ENCODE measurements around the gene SLC25A1.

DNA sequence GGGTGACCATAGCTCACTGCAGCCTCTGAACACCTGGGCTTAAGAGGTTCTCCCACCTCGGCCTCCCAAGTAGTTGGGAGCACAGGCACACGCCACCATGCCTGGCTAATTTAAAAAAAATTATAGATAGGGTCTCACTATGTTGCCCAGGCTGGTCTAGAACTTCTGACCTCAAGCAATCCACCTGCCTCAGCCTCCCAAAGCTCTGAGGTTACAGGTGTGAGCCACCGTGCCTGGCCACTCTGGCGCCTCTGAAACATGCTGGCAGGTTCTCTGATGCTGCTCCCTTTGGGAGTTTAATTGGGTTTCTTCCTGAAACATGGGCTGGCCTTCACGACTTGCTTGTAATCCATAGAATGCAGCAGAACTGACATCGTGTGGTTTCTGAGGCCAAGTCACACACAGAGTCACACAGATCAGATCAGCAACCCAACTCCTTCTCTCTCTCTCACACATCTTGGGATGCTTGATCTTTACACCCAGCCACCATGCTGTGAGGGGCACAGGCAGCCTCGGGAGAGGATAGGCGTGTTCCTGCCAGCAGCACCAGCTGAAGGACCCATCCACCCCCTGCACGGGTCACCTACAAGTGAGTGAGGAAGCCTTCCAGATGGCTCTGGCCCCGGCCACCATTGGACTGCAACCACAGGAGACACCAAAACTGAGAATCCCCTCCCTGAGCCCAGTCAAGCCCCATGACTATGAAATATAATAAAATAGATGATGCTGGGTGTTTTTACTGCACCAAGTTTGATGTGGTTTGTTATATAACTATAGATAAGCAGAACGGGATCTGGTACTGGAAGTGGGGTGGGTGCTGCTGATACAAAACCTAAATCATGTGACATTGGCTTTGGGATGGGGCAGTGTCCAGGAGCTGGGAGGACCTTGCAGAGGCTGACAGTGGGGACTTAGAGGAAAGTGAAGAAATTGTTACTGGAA is 25.3 kb downstream of the SLC25A1 start:
- TF ChIP-seq, protein P1, sequence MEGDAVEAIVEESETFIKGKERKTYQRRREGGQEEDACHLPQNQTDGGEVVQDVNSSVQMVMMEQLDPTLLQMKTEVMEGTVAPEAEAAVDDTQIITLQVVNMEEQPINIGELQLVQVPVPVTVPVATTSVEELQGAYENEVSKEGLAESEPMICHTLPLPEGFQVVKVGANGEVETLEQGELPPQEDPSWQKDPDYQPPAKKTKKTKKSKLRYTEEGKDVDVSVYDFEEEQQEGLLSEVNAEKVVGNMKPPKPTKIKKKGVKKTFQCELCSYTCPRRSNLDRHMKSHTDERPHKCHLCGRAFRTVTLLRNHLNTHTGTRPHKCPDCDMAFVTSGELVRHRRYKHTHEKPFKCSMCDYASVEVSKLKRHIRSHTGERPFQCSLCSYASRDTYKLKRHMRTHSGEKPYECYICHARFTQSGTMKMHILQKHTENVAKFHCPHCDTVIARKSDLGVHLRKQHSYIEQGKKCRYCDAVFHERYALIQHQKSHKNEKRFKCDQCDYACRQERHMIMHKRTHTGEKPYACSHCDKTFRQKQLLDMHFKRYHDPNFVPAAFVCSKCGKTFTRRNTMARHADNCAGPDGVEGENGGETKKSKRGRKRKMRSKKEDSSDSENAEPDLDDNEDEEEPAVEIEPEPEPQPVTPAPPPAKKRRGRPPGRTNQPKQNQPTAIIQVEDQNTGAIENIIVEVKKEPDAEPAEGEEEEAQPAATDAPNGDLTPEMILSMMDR (conservative IDR thresholded peaks at IDR 0.05 in 1 of 2, IDR thresholded peaks at IDR 0.05 in 1 of 2; ENCODE audit: extremely low read depth in 1 of 2, insufficient read depth in 1 of 2, low read depth in 1 of 2, low read length in 2 of 2), result no peak
- TF ChIP-seq EZH2 (IDR thresholded peaks at IDR 0.05; ENCODE audit: borderline replicate concordance, low read length), result no peak

Data from mammary epithelial cell (primary cell).